Heart right ventricle (tissue), 16 donors: Measurements from ENCODE around the gene SLC27A1. TPM values are rescaled to one million over a fixed set of nuclear protein-coding genes. Genes with fewer than 3 reads are reported as not detected.

Experiments
- ATAC-seq, 8 donors: fragments of 200-7000 bp; cut with Tn5 transposase; one replicate each; pipeline ENCODE4 v1.9.1; 2020; ENCODE audit warnings: mild to moderate bottlenecking in 8 of 8, moderate library complexity in 8 of 8, moderate number of reproducible peaks in 1 of 8
- DNase-seq, 2 donors: peaks; one replicate each; pipeline ENCODE4 v3.0.0-alpha.2; 2020
- H3K27ac ChIP-seq, 10 donors: fragments of 200-600 bp; sonication (generic) in 2 of 10; one replicate each; pipeline versions ENCODE4 v1.5.0 to v1.8.0; 2020 to 2022; ENCODE audit warnings: mild to moderate bottlenecking in 3 of 10
- H3K27me3 ChIP-seq, 7 donors: fragments of 200-600 bp; one replicate each; pipeline ENCODE4 v1.8.0; 2021 to 2022; ENCODE audit warnings: mild to moderate bottlenecking in 2 of 7
- H3K36me3 ChIP-seq, 9 donors: fragments of 200-600 bp; sonication (generic) in 1 of 9; one replicate each; pipeline versions ENCODE4 v1.5.0 to v1.8.0; 2020 to 2022; ENCODE audit warnings: mild to moderate bottlenecking in 2 of 9
- H3K4me1 ChIP-seq, 9 donors: fragments of 200-600 bp; sonication (generic) in 1 of 9; one replicate each; pipeline versions ENCODE4 v1.5.0 to v1.8.0; 2020 to 2022; ENCODE audit warnings: mild to moderate bottlenecking in 4 of 9
- H3K4me3 ChIP-seq, 10 donors: fragments of 200-600 bp; sonication (generic) in 2 of 10; one replicate each; pipeline versions ENCODE4 v1.5.0 to v1.8.0; 2020 to 2022; ENCODE audit warnings: mild to moderate bottlenecking in 7 of 10, moderate library complexity in 2 of 10
- H3K9me3 ChIP-seq, 11 donors: fragments of 200-600 bp in 10 of 11; sonication (generic) in 2 of 11; one replicate each; pipeline versions ENCODE4 v1.5.0 to v1.8.0; 2013 to 2022; ENCODE audit warnings: mild to moderate bottlenecking in 2 of 11, control low read depth in 1 of 11, moderate library complexity in 1 of 11
- WGBS, 2 donors: extraction: QIAGEN DNeasy Blood & Tissue Kit; methylation state at CpG; one replicate each; pipeline ENCODE4 v1.1.7; 2013; ENCODE audit warnings: inconsistent platforms in 1 of 2; 5-methylcytosine and 5-hydroxymethylcytosine counted together
- intact Hi-C, 10 donors: fragments of 100-400 bp; cut with DNase I; formaldehyde crosslinking; loops; one replicate each; pipeline versions ENCODE4 v1.11.1 to v1.14.2; 2022
- polyA plus RNA-seq, 2 donors: library from polyadenylated mRNA; stranded (reverse); fragments of 200-250 nt; gene quantifications; one replicate each; pipeline ENCODE4 v1.2.3, GENCODE V29; 2013
- total RNA-seq, 10 donors: library from RNA; stranded (reverse); fragmentation: NEBNext Ultra II Directional in 3 of 10; extraction: Animal tissue kit (Norgen Biotek cat#: 25700) in 3 of 10; gene quantifications; one replicate each; pipeline versions ENCODE4 v1.2.1 to v1.2.4, GENCODE V29; 2021 to 2023
- TF ChIP-seq, protein P1 (sequence below), 9 donors: fragments of 200-600 bp; sonication (generic) in 2 of 9; IDR thresholded peaks; one replicate each; pipeline versions ENCODE4 v1.5.0 to v1.8.0; 2021 to 2022; ENCODE audit warnings: antibody characterized with exemption in 9 of 9, mild to moderate bottlenecking in 5 of 9, moderate library complexity in 1 of 9
- donor health status: Arrhythmogenic right ventricular cardiomyopathy.
- donor health status: ischemic (EF 13 %, LVEDD 7.1; RV severe dilation, severe dysfunction).
- donor health status: healthy with polysubstance abuse.
- donor health status: DM: no; HTN: yes; CAD: no.
- donor health status: DM: no; HTN: no; CAD: no.
- donor health status: ischemic (EF 25% LVEDD 6.9; RV normal size, moderate dysfunction).
- donor health status: ischemic (EF 25% LVEDD 5.7; RV mildly dilated, moderate dysfunction).
- donor health status: healthy.
- donor health status: DM: yes; HTN: yes; CAD: no.
- donor health status: Ischemic cardiomyopathy.
- donor health status: ischemic (EF 35%, LVEDD 5.7; RV mildly dilated, moderate dysfunction).
- donor health status: nonischemic (EF 11% LVEDD 7.7; RV severe dilation, severe dysfunction).
- donor health status: DM: yes; HTN: yes; CAD: no.
- donor health status: PGD.
- donor health status: ischemic (EF 29% LVEDD 5.4; RV normal size, mild dysfunction).
- donor health status: nonischemic (EF 23%, LVEDD 6.1; RV moderate dilation, normal function).

The SLC27A1 gene
- total and polyA plus RNA-seq, 12 donors = 16.0 to 78.3 (median 47.2) TPM

DNA sequence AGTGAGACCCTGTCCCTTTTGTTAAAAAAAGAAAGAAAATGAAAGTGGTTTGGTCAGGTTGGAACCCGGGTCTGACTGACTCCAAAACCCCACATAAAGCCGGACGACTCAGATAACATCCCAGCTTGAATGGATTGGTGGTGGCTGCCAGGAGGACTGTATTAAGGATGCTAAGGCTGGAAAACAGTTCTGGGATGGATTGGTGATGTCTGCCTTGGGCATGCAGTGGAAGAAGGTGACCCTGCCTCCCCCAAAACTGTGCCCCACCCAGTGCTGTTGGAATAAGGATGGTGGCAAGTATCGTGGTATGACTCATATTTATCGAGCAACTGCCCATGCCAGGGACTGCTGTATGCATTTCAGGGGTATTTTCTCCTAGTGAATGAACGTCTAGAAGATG lies 66.6 kb downstream of the SLC27A1 start:
- intact Hi-C loops = loop anchor here in 4 of 10 donors (5.0 to 10.0 kb wide), 3 partner anchors 35 to 238 kb away; no protein-coding TSS in a partner anchor
- ATAC-seq = no peak
- WGBS, 2 donors = 79 to 86% methylated on average over 6 of the region's 6 CpGs
- peaks cover 7 to 14% (median 10%) of the 10 kb centered on the region in 9 donors for H3K4me1 ChIP-seq
- peaks cover 0 to 20% (median 0%) of the 10 kb centered on the region in 7 donors for H3K27me3 ChIP-seq
- TF ChIP-seq, protein P1, sequence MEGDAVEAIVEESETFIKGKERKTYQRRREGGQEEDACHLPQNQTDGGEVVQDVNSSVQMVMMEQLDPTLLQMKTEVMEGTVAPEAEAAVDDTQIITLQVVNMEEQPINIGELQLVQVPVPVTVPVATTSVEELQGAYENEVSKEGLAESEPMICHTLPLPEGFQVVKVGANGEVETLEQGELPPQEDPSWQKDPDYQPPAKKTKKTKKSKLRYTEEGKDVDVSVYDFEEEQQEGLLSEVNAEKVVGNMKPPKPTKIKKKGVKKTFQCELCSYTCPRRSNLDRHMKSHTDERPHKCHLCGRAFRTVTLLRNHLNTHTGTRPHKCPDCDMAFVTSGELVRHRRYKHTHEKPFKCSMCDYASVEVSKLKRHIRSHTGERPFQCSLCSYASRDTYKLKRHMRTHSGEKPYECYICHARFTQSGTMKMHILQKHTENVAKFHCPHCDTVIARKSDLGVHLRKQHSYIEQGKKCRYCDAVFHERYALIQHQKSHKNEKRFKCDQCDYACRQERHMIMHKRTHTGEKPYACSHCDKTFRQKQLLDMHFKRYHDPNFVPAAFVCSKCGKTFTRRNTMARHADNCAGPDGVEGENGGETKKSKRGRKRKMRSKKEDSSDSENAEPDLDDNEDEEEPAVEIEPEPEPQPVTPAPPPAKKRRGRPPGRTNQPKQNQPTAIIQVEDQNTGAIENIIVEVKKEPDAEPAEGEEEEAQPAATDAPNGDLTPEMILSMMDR (IDR thresholded peaks at IDR 0.05) = no peak
- no peaks in the 10 kb centered on the region for H3K36me3 ChIP-seq
- H3K27ac ChIP-seq = no peak overlapping the region
- no peak overlapping the region for H3K4me3 ChIP-seq
- DNase-seq = no peak
- peaks cover 0 to 11% (median 0%) of the 10 kb centered on the region in 11 donors for H3K9me3 ChIP-seq

DNA sequence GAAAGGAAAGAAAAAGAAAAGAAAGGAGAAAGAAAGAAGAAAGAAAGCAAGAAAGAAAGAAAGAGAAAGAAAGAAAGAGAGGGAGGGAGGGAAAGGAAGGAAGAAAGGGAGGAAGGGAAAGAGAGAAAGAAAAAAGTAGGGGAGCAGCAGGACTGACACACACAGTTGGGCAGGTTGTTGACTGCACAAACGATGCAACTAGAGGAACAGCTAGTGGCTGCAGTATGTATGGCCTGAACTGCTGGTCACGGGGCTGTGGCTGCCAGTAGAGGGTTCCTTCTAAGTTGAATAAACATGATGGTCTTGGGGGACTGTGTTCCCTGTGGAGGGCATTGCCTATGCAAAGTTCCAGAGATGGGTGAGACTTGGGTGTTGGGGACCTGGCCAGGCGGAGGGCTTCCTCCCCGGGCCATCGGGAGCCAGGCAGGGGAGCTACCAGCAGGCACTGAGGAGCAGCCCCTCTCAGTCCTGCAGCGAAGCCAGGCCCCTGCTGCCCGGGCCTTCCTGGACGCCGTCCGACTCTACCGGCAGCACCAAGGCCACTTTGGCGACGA lies 68.4 kb downstream of the SLC27A1 start:
- Histone ChIP-seq H3K4me3 (peak overlapping the region; percentile 25 to 65 (median 57)), H3K36me3 (no peaks in the 10 kb centered on the region), H3K4me1 (peaks cover 7 to 14% (median 10%) of the 10 kb centered on the region in 9 donors), H3K9me3 (peaks cover 0 to 11% (median 0%) of the 10 kb centered on the region in 11 donors), H3K27me3 (peaks cover 0 to 15% (median 0%) of the 10 kb centered on the region in 7 donors), H3K27ac (peak overlapping the region in 6 of 10 donors; percentile 52 to 69 (median 62))
- DNase-seq = no peak
- peak in 2 of 8 donors; percentile 1 to 5 for ATAC-seq
- intact Hi-C loops = loop anchor here in 5 of 10 donors (1.0 to 10.0 kb wide), 4 partner anchors 34 to 236 kb away; no protein-coding TSS in a partner anchor
- 3 to 6% methylated on average over 13 of the region's 13 CpGs for WGBS, 2 donors
- TF ChIP-seq, protein P1 (IDR thresholded peaks at IDR 0.05) = no peak

DNA sequence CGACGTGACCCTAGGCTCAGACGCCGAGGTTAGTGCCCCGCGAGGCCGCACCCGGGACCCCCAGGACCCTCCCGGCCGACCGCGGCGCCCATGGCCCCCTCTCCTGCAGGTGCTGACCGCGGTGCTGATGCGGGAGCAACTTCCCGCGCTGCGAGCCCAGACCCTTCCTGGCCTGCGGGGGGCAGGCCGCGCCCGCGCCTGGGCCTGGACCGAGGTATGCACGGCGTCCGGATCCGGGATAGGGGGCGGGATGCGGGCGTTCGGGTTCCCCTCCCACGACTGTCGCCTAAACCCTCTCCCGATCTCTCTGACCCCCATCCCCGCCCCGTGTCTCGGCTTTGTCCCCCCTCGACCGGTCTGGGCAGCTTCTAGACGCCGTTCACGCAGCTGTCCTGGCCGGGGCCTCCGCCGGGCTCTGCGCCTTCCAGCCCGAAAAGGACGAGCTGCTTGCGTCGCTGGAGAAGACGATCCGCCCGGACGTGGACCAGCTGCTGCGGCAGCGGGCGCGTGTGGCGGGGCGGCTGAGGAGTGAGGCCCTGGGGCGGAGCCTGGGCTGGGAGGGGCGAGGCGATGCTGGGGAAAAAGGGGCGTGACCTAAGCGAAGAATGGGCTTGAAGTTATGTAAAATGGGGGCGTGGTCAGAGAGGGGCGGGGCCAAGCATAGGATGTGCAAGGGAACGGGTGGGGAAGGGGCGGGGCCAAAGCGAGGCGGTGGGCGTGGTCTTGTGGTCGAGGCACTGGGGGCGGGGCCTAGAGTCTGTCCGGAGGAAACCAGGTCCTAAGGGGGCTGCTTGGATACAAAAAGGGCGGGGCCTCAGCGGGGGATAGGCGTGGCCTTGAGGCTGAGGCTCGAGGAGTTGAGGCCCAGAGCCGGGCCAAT lies 69.2 kb downstream of the SLC27A1 start:
- peaks cover 0 to 11% (median 0%) of the 10 kb centered on the region in 11 donors for H3K9me3 ChIP-seq
- peak; percentile 95 to 96 for DNase-seq
- intact Hi-C loops = loop anchor here in 5 of 10 donors (1.0 to 10.0 kb wide), 4 partner anchors 33 to 235 kb away; no protein-coding TSS in a partner anchor
- peaks cover 0 to 10% (median 0%) of the 10 kb centered on the region in 7 donors for H3K27me3 ChIP-seq
- TF ChIP-seq, protein P1 (IDR thresholded peaks at IDR 0.05) = peak in 7 of 9 donors; percentile 35 to 75 (median 60)
- peaks cover 7 to 14% (median 10%) of the 10 kb centered on the region in 9 donors for H3K4me1 ChIP-seq
- 1% methylated on average over 78 to 82 of the region's 82 CpGs for WGBS, 2 donors
- H3K27ac ChIP-seq = peak overlapping the region in 8 of 10 donors; percentile 22 to 69 (median 62)
- ATAC-seq = peak; percentile 90 to 95 (median 92)
- H3K4me3 ChIP-seq = peak overlapping the region; percentile 25 to 65 (median 57)
- no peaks in the 10 kb centered on the region for H3K36me3 ChIP-seq

DNA sequence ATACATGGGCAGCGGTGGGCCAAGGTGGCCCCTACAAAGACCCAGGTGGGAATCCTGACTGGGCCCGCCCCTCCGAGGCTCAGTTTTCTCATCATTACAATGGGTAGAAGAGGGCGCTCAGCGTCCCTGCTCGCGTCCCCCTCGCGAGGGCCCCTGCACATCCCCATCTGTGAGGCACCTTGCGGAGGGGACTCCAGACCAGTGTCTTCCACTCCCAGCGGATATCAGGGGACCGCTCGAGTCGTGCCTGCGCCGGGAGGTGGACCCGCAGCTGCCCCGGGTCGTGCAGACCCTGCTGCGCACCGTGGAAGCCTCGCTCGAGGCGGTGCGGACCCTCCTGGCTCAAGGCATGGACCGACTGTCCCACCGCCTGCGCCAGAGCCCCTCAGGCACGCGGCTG lies 69.8 kb downstream of the SLC27A1 start:
- Histone ChIP-seq H3K4me3 (no peak overlapping the region), H3K27me3 (peaks cover 0 to 10% (median 0%) of the 10 kb centered on the region in 7 donors), H3K36me3 (no peaks in the 10 kb centered on the region), H3K4me1 (peaks cover 7 to 14% (median 10%) of the 10 kb centered on the region in 9 donors), H3K27ac (peak overlapping the region in 1 of 10 donors; percentile 18), H3K9me3 (peaks cover 0 to 11% (median 0%) of the 10 kb centered on the region in 11 donors)
- intact Hi-C loops = no loop called here
- DNase-seq (no peak), ATAC-seq (peak in 2 of 8 donors; percentile 4 to 16)
- WGBS, 2 donors = 66 to 74% methylated on average over 30 of the region's 30 CpGs
- TF ChIP-seq, protein P1 (IDR thresholded peaks at IDR 0.05) = no peak
